ENCODE data around the gene TRUB1.

Gene TRUB1

GRCh38 chr10:115004236-115004862 lies 66.4 kb downstream of the TRUB1 start:
- Histone ChIP-seq H3K36me3 (ENCODE audit: control insufficient read depth, insufficient read depth, low read length) (no peaks in the 10 kb centered on the region), H3K23ac (ENCODE audit: low read length) (no peak overlapping the region), H3K79me2 (ENCODE audit: control insufficient read depth, insufficient read depth, low read length) (no peaks in the 10 kb centered on the region), H2BK15ac (replicated peaks; ENCODE audit: low read depth) (no peak overlapping the region), H3K4me1 (ENCODE audit: control insufficient read depth, low read depth, low read length) (no peaks in the 10 kb centered on the region), H3K27ac (ENCODE audit: low read depth, low read length) (no peak overlapping the region), H3K9ac (ENCODE audit: low read length) (no peak overlapping the region), H3K4ac (ENCODE audit: low read depth, low read length) (no peak overlapping the region), H3K27me3 (ENCODE audit: insufficient read depth, low read length, poor library complexity) (no peaks in the 10 kb centered on the region), H4K8ac (ENCODE audit: low read depth, low read length) (no peak overlapping the region), H3K56ac (ENCODE audit: low read length) (no peak overlapping the region), H2BK5ac (ENCODE audit: low read length) (no peak overlapping the region), H3K4me2 (ENCODE audit: low read length) (no peak overlapping the region), H4K5ac (ENCODE audit: low read length) (no peak overlapping the region), H2AK5ac (ENCODE audit: low read length) (no peak overlapping the region), H2BK120ac (ENCODE audit: low read depth, low read length) (no peak overlapping the region), H3K4me3 (ENCODE audit: low read length) (no peak overlapping the region), H3K18ac (ENCODE audit: low read length) (no peak overlapping the region), H3K79me1 (ENCODE audit: low read length) (no peaks in the 10 kb centered on the region)
- no peak for DNase-seq
- WGBS (ENCODE audit: extremely low coverage, insufficient coverage, low lambda C conversion rate), result no CpG with 5 or more reads among the region's 3 CpGs

GRCh38 chr10:115005771-115006170 lies 67.8 kb downstream of the TRUB1 start:
- no peaks in the 10 kb centered on the region for H3K79me2 ChIP-seq (ENCODE audit: control insufficient read depth, insufficient read depth, low read length)
- no peak overlapping the region for H3K23ac ChIP-seq (ENCODE audit: low read length)
- H3K56ac ChIP-seq (ENCODE audit: low read length), result no peak overlapping the region
- H4K5ac ChIP-seq (ENCODE audit: low read length), result no peak overlapping the region
- no peaks in the 10 kb centered on the region for H3K79me1 ChIP-seq (ENCODE audit: low read length)
- H3K4me1 ChIP-seq (ENCODE audit: control insufficient read depth, low read depth, low read length), result no peaks in the 10 kb centered on the region
- no peaks in the 10 kb centered on the region for H3K27me3 ChIP-seq (ENCODE audit: insufficient read depth, low read length, poor library complexity)
- no peak overlapping the region for H2BK15ac ChIP-seq (replicated peaks; ENCODE audit: low read depth)
- no peak overlapping the region for H3K9ac ChIP-seq (ENCODE audit: low read length)
- H3K4me2 ChIP-seq (ENCODE audit: low read length), result no peak overlapping the region
- no peak overlapping the region for H3K18ac ChIP-seq (ENCODE audit: low read length)
- H2BK120ac ChIP-seq (ENCODE audit: low read depth, low read length), result no peak overlapping the region
- H3K36me3 ChIP-seq (ENCODE audit: control insufficient read depth, insufficient read depth, low read length), result no peaks in the 10 kb centered on the region
- no peak overlapping the region for H3K27ac ChIP-seq (ENCODE audit: low read depth, low read length)
- H4K8ac ChIP-seq (ENCODE audit: low read depth, low read length), result no peak overlapping the region
- whole genome bisulfite sequencing (ENCODE audit: extremely low coverage, insufficient coverage, low lambda C conversion rate), result no CpG with 5 or more reads among the region's 8 CpGs
- H2AK5ac ChIP-seq (ENCODE audit: low read length), result no peak overlapping the region
- H3K4ac ChIP-seq (ENCODE audit: low read depth, low read length), result no peak overlapping the region
- no peak for DNase-seq
- H3K4me3 ChIP-seq (ENCODE audit: low read length), result no peak overlapping the region
- no peak overlapping the region for H2BK5ac ChIP-seq (ENCODE audit: low read length)

GRCh38 chr10:115018185-115018931 lies 80.4 kb downstream of the TRUB1 start:
- Histone ChIP-seq H2BK5ac (ENCODE audit: low read length) (no peak overlapping the region), H3K9ac (ENCODE audit: low read length) (no peak overlapping the region), H3K4me3 (ENCODE audit: low read length) (no peak overlapping the region), H3K4ac (ENCODE audit: low read depth, low read length) (no peak overlapping the region), H4K5ac (ENCODE audit: low read length) (no peak overlapping the region), H2AK5ac (ENCODE audit: low read length) (no peak overlapping the region), H3K4me2 (ENCODE audit: low read length) (no peak overlapping the region), H2BK120ac (ENCODE audit: low read depth, low read length) (no peak overlapping the region), H3K56ac (ENCODE audit: low read length) (no peak overlapping the region), H3K4me1 (ENCODE audit: control insufficient read depth, low read depth, low read length) (no peaks in the 10 kb centered on the region), H3K79me2 (ENCODE audit: control insufficient read depth, insufficient read depth, low read length) (no peaks in the 10 kb centered on the region), H3K79me1 (ENCODE audit: low read length) (no peaks in the 10 kb centered on the region), H3K36me3 (ENCODE audit: control insufficient read depth, insufficient read depth, low read length) (no peaks in the 10 kb centered on the region), H3K18ac (ENCODE audit: low read length) (no peak overlapping the region), H2BK15ac (replicated peaks; ENCODE audit: low read depth) (no peak overlapping the region), H3K27me3 (ENCODE audit: insufficient read depth, low read length, poor library complexity) (no peaks in the 10 kb centered on the region), H3K27ac (ENCODE audit: low read depth, low read length) (no peak overlapping the region), H3K23ac (ENCODE audit: low read length) (no peak overlapping the region), H4K8ac (ENCODE audit: low read depth, low read length) (no peak overlapping the region)
- no peak for DNase-seq
- no CpG with 5 or more reads among the region's 9 CpGs for WGBS (ENCODE audit: extremely low coverage, insufficient coverage, low lambda C conversion rate)

- DNase-seq, result no peak
Measured at GRCh38 chr10:115020449-115020848, 82.5 kb downstream of the TRUB1 start.

GRCh38 chr10:115022733-115023132 lies 84.7 kb downstream of the TRUB1 start:
- H3K9ac ChIP-seq (ENCODE audit: low read length), result no peak overlapping the region
- H3K79me2 ChIP-seq (ENCODE audit: control insufficient read depth, insufficient read depth, low read length), result no peaks in the 10 kb centered on the region
- no peak overlapping the region for H3K56ac ChIP-seq (ENCODE audit: low read length)
- H3K36me3 ChIP-seq (ENCODE audit: control insufficient read depth, insufficient read depth, low read length), result no peaks in the 10 kb centered on the region
- H3K79me1 ChIP-seq (ENCODE audit: low read length), result no peaks in the 10 kb centered on the region
- no peak overlapping the region for H3K4me3 ChIP-seq (ENCODE audit: low read length)
- no peak overlapping the region for H2BK15ac ChIP-seq (replicated peaks; ENCODE audit: low read depth)
- no peak overlapping the region for H2BK120ac ChIP-seq (ENCODE audit: low read depth, low read length)
- H3K23ac ChIP-seq (ENCODE audit: low read length), result no peak overlapping the region
- no peaks in the 10 kb centered on the region for H3K27me3 ChIP-seq (ENCODE audit: insufficient read depth, low read length, poor library complexity)
- H2AK5ac ChIP-seq (ENCODE audit: low read length), result no peak overlapping the region
- H4K5ac ChIP-seq (ENCODE audit: low read length), result no peak overlapping the region
- no peak overlapping the region for H3K18ac ChIP-seq (ENCODE audit: low read length)
- no peak for DNase-seq
- WGBS (ENCODE audit: extremely low coverage, insufficient coverage, low lambda C conversion rate), result no CpG with 5 or more reads among the region's 5 CpGs
- no peaks in the 10 kb centered on the region for H3K4me1 ChIP-seq (ENCODE audit: control insufficient read depth, low read depth, low read length)
- no peak overlapping the region for H4K8ac ChIP-seq (ENCODE audit: low read depth, low read length)
- H2BK5ac ChIP-seq (ENCODE audit: low read length), result no peak overlapping the region
- no peak overlapping the region for H3K4me2 ChIP-seq (ENCODE audit: low read length)
- no peak overlapping the region for H3K4ac ChIP-seq (ENCODE audit: low read depth, low read length)
- H3K27ac ChIP-seq (ENCODE audit: low read depth, low read length), result no peak overlapping the region

More at GRCh38 chr10:115020449-115020848, 82.5 kb downstream of the TRUB1 start:
- Histone ChIP-seq H3K79me2 (ENCODE audit: control insufficient read depth, insufficient read depth, low read length) (no peaks in the 10 kb centered on the region), H2BK5ac (ENCODE audit: low read length) (no peak overlapping the region), H4K8ac (ENCODE audit: low read depth, low read length) (no peak overlapping the region), H3K36me3 (ENCODE audit: control insufficient read depth, insufficient read depth, low read length) (no peaks in the 10 kb centered on the region), H3K4me3 (ENCODE audit: low read length) (no peak overlapping the region), H2BK15ac (replicated peaks; ENCODE audit: low read depth) (no peak overlapping the region), H3K79me1 (ENCODE audit: low read length) (no peaks in the 10 kb centered on the region), H3K9ac (ENCODE audit: low read length) (no peak overlapping the region), H3K27ac (ENCODE audit: low read depth, low read length) (no peak overlapping the region), H3K23ac (ENCODE audit: low read length) (no peak overlapping the region), H3K27me3 (ENCODE audit: insufficient read depth, low read length, poor library complexity) (no peaks in the 10 kb centered on the region), H2BK120ac (ENCODE audit: low read depth, low read length) (no peak overlapping the region), H3K4ac (ENCODE audit: low read depth, low read length) (no peak overlapping the region), H3K18ac (ENCODE audit: low read length) (no peak overlapping the region), H3K4me2 (ENCODE audit: low read length) (no peak overlapping the region), H2AK5ac (ENCODE audit: low read length) (no peak overlapping the region), H4K5ac (ENCODE audit: low read length) (no peak overlapping the region), H3K56ac (ENCODE audit: low read length) (no peak overlapping the region), H3K4me1 (ENCODE audit: control insufficient read depth, low read depth, low read length) (no peaks in the 10 kb centered on the region)
- no CpG with 5 or more reads among the region's 2 CpGs for WGBS (ENCODE audit: extremely low coverage, insufficient coverage, low lambda C conversion rate)

All from mesendoderm (in vitro differentiated cells).